GM12878 (cell line): ENCODE data around the gene NT5C. TPM values are rescaled to one million over a fixed set of nuclear protein-coding genes. Genes with fewer than 3 reads are reported as not detected.
A peak's percentile ranks its signal among the peaks of the same experiment; 100 is the strongest.

Experiments
- ATF7 ChIP-seq: fragments of 450-650 bp; IDR thresholded peaks from 2 replicates; pipeline ENCODE4 v1.6.1; 2016; ENCODE audit warnings: low read depth, mild to moderate bottlenecking
- CHD2 ChIP-seq: IDR thresholded peaks from 2 replicates; pipeline ENCODE4 v1.6.1; 2011; ENCODE audit warnings: low read depth, low read length, improper control_type of control experiment, borderline replicate concordance
- DPF2 ChIP-seq: fragments of 450-650 bp; IDR thresholded peaks from 2 replicates; pipeline ENCODE4 v1.6.1; 2017; ENCODE audit warnings: mild to moderate bottlenecking
- HCFC1 ChIP-seq: fragments of 150-350 bp; IDR thresholded peaks from 2 replicates; pipeline ENCODE4 v1.6.1; 2014; ENCODE audit warnings: low read length
- HDGF ChIP-seq: fragments of 450-650 bp; IDR thresholded peaks from 2 replicates; pipeline ENCODE4 v1.6.1; 2016; ENCODE audit warnings: antibody characterized with exemption
- MYC ChIP-seq: IDR thresholded peaks from 2 replicates; pipeline ENCODE4 v1.6.1; 2011; ENCODE audit warnings: mild to moderate bottlenecking, low read length, moderate library complexity, inconsistent platforms; ENCODE audit not compliant: insufficient read depth, insufficient replicate concordance, insufficient read length, severe bottlenecking
- NFIC ChIP-seq: IDR thresholded peaks from 2 replicates; pipeline ENCODE4 v1.6.1; 2012; ENCODE audit warnings: low read depth, mild to moderate bottlenecking, inconsistent platforms, low read length, moderate library complexity
- NFYA ChIP-seq: IDR thresholded peaks from 2 replicates; pipeline ENCODE4 v1.6.1; 2011; ENCODE audit warnings: low read depth, mild to moderate bottlenecking, low read length, improper control_type of control experiment, borderline replicate concordance
- NFYB ChIP-seq: IDR thresholded peaks from 2 replicates; pipeline ENCODE4 v1.6.1; 2011; ENCODE audit warnings: low read depth, mild to moderate bottlenecking, low read length, improper control_type of control experiment, moderate library complexity; ENCODE audit not compliant: insufficient read depth
- PAX5 ChIP-seq: IDR thresholded peaks from 2 replicates; pipeline ENCODE4 v1.6.1; 2011; ENCODE audit warnings: low read depth, low read length, borderline replicate concordance
- SREBF1 ChIP-seq: IDR thresholded peaks from 2 replicates; pipeline ENCODE4 v1.6.1; 2012; ENCODE audit warnings: mild to moderate bottlenecking, low read length
- ZNF217 ChIP-seq: fragments of 450-650 bp; IDR thresholded peaks from 2 replicates; pipeline ENCODE4 v1.6.1; 2017; ENCODE audit warnings: antibody characterized with exemption, mild to moderate bottlenecking
- ZNF622 ChIP-seq: fragments of 450-650 bp; IDR thresholded peaks from 2 replicates; pipeline ENCODE4 v1.6.1; 2017; ENCODE audit warnings: mild to moderate bottlenecking, inconsistent platforms
- polyA plus RNA-seq, 11 experiments: library from polyadenylated mRNA; depleted of rRNA in 4 of 11; unstranded in 6 of 11; stranded (reverse) in 5 of 11; fragments of >200 nt; fragmentation: Nextera tagmentation in 4 of 11; fragmentation: Illumina TruSeq in 1 of 11; extraction: Ambion mirVana in 4 of 11; extraction: Trizol in 1 of 11; gene quantifications; 1 replicate in 1 of 11; 2 replicates in 10 of 11; pipeline versions ENCODE4 v1.2.1 to v1.2.3, GENCODE V29; 2011 to 2016; ENCODE audit warnings: inconsistent platforms in 2 of 11, missing spikeins in 2 of 11, low read depth in 1 of 11
- total RNA-seq, 4 experiments: library from RNA; depleted of rRNA in 3 of 4; stranded (reverse); fragments of >200 nt in 3 of 4; fragmentation: Illumina TruSeq in 1 of 4; extraction: Trizol in 1 of 4; gene quantifications; 2 replicates each; pipeline versions ENCODE4 v1.2.1 to v1.2.3, GENCODE V29; 2013 to 2021
- TF ChIP-seq, protein P1 (sequence below): fragments of 450-650 bp; IDR thresholded peaks from 2 replicates; pipeline ENCODE4 v1.6.1; 2017; ENCODE audit warnings: mild to moderate bottlenecking
- TF ChIP-seq, protein P2 (sequence below): fragments of 450-650 bp; IDR thresholded peaks from 2 replicates; pipeline ENCODE4 v1.6.1; 2017; ENCODE audit warnings: low read depth, mild to moderate bottlenecking, moderate library complexity
- TF ChIP-seq, protein P3 (sequence below): fragments of 450-650 bp; IDR thresholded peaks from 2 replicates; pipeline ENCODE4 v1.6.1; 2017; ENCODE audit warnings: mild to moderate bottlenecking, low read depth, inconsistent platforms; ENCODE audit not compliant: poor library complexity, severe bottlenecking
- TF ChIP-seq, protein P4 (sequence below): fragments of 450-650 bp; IDR thresholded peaks from 2 replicates; pipeline ENCODE4 v1.6.1; 2016; ENCODE audit warnings: mild to moderate bottlenecking
- TF ChIP-seq, protein P5 (sequence below): IDR thresholded peaks from 2 replicates; pipeline ENCODE4 v1.6.1; 2011; ENCODE audit warnings: mild to moderate bottlenecking, low read depth, low read length, moderate library complexity; ENCODE audit not compliant: insufficient replicate concordance
- TF ChIP-seq, protein P6 (sequence below): fragments of 450-650 bp; IDR thresholded peaks from 2 replicates; pipeline ENCODE4 v1.6.1; 2017; ENCODE audit warnings: antibody characterized with exemption, mild to moderate bottlenecking, moderate library complexity

NT5C gene
- total and polyA plus RNA-seq, 10 of the 15 experiments (the other 5 are each of a cell fraction or from before 2014, with no cell fraction given), result 3.7 to 158 (median 63.9) TPM

DNA sequence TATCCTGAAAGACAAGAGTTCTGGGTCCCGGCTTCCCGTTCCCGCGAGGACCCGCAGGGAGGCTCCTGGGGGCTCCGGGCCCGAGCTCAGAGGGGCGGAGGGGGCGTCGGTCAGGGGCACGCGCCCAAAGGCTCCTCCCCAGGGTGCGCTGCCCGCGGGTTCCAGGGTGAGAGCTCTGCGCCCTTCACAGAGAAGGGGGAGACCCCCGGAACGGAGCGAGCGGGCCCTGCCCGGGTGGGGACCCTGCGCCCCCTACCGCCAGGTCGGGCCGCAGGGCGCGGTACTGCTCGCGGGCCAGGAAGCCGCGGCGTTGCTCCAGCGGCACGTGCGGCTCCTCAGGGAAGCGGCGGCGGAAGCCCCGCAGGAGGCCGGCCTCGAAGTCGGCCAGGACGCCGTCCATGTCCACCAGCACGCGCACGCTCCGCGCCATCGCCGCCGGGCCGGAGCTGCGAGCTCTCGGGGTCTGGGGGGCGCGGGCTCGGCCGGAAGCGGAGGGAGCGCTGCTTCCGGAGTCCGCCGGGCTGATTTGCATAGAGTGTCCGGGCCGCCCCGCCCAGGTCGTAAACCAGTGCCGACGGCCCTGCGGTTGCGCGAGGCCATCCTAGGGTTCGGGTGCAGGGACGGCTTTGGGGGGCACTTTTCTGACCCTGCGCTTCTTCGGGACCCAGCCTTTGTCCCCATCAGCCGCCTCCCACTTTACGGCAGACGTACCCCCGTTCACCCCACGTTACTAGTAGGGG lies at the start of gene NT5C (continued):
- TF ChIP-seq ZNF622 (no peak), NFYA (no peak), MYC (peak; percentile 82), HDGF (no peak), NFIC (no peak), SREBF1 (no peak), PAX5 (no peak), NFYB (no peak), ZNF217 (peak; percentile 87), ATF7 (no peak), CHD2 (no peak; the same call in 1 of the 2 replicates), HCFC1 (no peak), DPF2 (peak; percentile 93)
- TF ChIP-seq, protein P1, sequence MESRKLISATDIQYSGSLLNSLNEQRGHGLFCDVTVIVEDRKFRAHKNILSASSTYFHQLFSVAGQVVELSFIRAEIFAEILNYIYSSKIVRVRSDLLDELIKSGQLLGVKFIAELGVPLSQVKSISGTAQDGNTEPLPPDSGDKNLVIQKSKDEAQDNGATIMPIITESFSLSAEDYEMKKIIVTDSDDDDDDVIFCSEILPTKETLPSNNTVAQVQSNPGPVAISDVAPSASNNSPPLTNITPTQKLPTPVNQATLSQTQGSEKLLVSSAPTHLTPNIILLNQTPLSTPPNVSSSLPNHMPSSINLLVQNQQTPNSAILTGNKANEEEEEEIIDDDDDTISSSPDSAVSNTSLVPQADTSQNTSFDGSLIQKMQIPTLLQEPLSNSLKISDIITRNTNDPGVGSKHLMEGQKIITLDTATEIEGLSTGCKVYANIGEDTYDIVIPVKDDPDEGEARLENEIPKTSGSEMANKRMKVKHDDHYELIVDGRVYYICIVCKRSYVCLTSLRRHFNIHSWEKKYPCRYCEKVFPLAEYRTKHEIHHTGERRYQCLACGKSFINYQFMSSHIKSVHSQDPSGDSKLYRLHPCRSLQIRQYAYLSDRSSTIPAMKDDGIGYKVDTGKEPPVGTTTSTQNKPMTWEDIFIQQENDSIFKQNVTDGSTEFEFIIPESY, result no peak
- TF ChIP-seq, protein P2, sequence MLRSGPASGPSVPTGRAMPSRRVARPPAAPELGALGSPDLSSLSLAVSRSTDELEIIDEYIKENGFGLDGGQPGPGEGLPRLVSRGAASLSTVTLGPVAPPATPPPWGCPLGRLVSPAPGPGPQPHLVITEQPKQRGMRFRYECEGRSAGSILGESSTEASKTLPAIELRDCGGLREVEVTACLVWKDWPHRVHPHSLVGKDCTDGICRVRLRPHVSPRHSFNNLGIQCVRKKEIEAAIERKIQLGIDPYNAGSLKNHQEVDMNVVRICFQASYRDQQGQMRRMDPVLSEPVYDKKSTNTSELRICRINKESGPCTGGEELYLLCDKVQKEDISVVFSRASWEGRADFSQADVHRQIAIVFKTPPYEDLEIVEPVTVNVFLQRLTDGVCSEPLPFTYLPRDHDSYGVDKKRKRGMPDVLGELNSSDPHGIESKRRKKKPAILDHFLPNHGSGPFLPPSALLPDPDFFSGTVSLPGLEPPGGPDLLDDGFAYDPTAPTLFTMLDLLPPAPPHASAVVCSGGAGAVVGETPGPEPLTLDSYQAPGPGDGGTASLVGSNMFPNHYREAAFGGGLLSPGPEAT, result no peak
- TF ChIP-seq, protein P3, sequence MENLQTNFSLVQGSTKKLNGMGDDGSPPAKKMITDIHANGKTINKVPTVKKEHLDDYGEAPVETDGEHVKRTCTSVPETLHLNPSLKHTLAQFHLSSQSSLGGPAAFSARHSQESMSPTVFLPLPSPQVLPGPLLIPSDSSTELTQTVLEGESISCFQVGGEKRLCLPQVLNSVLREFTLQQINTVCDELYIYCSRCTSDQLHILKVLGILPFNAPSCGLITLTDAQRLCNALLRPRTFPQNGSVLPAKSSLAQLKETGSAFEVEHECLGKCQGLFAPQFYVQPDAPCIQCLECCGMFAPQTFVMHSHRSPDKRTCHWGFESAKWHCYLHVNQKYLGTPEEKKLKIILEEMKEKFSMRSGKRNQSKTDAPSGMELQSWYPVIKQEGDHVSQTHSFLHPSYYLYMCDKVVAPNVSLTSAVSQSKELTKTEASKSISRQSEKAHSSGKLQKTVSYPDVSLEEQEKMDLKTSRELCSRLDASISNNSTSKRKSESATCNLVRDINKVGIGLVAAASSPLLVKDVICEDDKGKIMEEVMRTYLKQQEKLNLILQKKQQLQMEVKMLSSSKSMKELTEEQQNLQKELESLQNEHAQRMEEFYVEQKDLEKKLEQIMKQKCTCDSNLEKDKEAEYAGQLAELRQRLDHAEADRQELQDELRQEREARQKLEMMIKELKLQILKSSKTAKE, result no peak
- TF ChIP-seq, protein P4, sequence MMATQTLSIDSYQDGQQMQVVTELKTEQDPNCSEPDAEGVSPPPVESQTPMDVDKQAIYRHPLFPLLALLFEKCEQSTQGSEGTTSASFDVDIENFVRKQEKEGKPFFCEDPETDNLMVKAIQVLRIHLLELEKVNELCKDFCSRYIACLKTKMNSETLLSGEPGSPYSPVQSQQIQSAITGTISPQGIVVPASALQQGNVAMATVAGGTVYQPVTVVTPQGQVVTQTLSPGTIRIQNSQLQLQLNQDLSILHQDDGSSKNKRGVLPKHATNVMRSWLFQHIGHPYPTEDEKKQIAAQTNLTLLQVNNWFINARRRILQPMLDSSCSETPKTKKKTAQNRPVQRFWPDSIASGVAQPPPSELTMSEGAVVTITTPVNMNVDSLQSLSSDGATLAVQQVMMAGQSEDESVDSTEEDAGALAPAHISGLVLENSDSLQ, result no peak
- TF ChIP-seq, protein P5, sequence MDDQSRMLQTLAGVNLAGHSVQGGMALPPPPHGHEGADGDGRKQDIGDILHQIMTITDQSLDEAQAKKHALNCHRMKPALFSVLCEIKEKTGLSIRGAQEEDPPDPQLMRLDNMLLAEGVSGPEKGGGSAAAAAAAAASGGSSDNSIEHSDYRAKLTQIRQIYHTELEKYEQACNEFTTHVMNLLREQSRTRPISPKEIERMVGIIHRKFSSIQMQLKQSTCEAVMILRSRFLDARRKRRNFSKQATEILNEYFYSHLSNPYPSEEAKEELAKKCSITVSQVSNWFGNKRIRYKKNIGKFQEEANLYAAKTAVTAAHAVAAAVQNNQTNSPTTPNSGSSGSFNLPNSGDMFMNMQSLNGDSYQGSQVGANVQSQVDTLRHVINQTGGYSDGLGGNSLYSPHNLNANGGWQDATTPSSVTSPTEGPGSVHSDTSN, result no peak
- TF ChIP-seq, protein P6, sequence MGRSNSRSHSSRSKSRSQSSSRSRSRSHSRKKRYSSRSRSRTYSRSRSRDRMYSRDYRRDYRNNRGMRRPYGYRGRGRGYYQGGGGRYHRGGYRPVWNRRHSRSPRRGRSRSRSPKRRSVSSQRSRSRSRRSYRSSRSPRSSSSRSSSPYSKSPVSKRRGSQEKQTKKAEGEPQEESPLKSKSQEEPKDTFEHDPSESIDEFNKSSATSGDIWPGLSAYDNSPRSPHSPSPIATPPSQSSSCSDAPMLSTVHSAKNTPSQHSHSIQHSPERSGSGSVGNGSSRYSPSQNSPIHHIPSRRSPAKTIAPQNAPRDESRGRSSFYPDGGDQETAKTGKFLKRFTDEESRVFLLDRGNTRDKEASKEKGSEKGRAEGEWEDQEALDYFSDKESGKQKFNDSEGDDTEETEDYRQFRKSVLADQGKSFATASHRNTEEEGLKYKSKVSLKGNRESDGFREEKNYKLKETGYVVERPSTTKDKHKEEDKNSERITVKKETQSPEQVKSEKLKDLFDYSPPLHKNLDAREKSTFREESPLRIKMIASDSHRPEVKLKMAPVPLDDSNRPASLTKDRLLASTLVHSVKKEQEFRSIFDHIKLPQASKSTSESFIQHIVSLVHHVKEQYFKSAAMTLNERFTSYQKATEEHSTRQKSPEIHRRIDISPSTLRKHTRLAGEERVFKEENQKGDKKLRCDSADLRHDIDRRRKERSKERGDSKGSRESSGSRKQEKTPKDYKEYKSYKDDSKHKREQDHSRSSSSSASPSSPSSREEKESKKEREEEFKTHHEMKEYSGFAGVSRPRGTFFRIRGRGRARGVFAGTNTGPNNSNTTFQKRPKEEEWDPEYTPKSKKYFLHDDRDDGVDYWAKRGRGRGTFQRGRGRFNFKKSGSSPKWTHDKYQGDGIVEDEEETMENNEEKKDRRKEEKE, result peak; percentile 31; the same call in 1 of the 2 replicates
